Hepatocyte (in vitro differentiated cells): ENCODE measurements around the gene LGALS12.

ENCODE experiments used
- CTCF ChIP-seq: fragments of 200-600 bp; sonication (generic); IDR thresholded peaks from 2 replicates; pipeline ENCODE4 v1.5.1; 2016; ENCODE audit warnings: antibody characterized with exemption, mild to moderate bottlenecking; ENCODE audit not compliant: poor library complexity
- EZH2 ChIP-seq: fragments of 200-600 bp; sonication (generic); IDR thresholded peaks from 2 replicates; pipeline ENCODE4 v1.6.1; 2016; ENCODE audit warnings: antibody characterized with exemption, mild to moderate bottlenecking, borderline replicate concordance

- TF ChIP-seq CTCF (no peak), EZH2 (no peak)
Observed at GRCh38 chr11:63516109-63516508, 10.2 kb downstream of the LGALS12 start.
